Transverse colon (tissue), 4 donors: ENCODE data around the gene GLRX.

ENCODE experiments used
- POLR2A ChIP-seq: fragments of 450-650 bp; IDR thresholded peaks from one replicate; pipeline ENCODE4 v1.6.1; 2016; ENCODE audit warnings: antibody characterized with exemption, mild to moderate bottlenecking, moderate library complexity
- POLR2AphosphoS5 ChIP-seq, 3 donors: sonication (generic); formaldehyde crosslinking; IDR thresholded peaks; one replicate each; pipeline ENCODE4 v1.6.1; 2016; ENCODE audit warnings: antibody characterized with exemption in 3 of 3
- TF ChIP-seq, protein P1 (sequence below), 5 experiments: fragments of 200-600 bp in 3 of 5; fragments of 450-650 bp in 2 of 5; sonication (generic) in 3 of 5; IDR thresholded peaks; 1 replicate in 2 of 5; 2 replicates in 3 of 5; pipeline ENCODE4 v1.5.1; 2016 to 2017; ENCODE audit warnings: antibody characterized with exemption in 5 of 5, inconsistent platforms in 3 of 5, mild to moderate bottlenecking in 2 of 5, moderate library complexity in 1 of 5

DNA sequence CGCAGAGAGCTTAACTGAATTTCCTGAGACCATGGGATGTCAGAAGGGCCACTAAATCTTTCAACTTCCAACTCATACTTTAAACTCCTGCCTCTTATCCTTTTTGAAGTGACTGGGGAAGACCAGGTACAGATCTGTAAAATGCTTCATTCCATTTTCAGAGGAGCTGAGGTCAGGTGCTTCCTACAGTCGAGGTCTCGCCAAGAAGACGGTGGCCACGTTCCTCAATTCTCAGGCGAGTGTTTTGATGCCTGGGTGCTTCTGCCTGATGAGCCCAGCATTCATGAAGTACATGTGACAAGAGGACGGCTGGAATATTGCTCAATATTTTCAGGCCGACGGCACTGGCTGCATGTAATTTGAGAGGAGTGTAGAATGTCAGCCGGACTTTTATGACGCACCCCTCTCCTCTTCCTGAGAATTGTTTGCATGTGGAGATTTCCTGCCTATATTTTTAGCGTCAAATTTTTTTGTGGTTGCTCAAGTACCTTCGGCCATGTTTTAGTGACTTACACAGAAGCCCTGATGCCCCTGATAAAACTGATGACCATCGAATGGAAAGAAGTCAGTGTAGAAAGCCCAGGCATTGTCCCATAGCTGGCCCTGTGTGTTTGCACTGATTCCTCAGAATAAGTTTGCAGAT lies 38.8 kb upstream of the GLRX start:
- TF ChIP-seq, protein P1, sequence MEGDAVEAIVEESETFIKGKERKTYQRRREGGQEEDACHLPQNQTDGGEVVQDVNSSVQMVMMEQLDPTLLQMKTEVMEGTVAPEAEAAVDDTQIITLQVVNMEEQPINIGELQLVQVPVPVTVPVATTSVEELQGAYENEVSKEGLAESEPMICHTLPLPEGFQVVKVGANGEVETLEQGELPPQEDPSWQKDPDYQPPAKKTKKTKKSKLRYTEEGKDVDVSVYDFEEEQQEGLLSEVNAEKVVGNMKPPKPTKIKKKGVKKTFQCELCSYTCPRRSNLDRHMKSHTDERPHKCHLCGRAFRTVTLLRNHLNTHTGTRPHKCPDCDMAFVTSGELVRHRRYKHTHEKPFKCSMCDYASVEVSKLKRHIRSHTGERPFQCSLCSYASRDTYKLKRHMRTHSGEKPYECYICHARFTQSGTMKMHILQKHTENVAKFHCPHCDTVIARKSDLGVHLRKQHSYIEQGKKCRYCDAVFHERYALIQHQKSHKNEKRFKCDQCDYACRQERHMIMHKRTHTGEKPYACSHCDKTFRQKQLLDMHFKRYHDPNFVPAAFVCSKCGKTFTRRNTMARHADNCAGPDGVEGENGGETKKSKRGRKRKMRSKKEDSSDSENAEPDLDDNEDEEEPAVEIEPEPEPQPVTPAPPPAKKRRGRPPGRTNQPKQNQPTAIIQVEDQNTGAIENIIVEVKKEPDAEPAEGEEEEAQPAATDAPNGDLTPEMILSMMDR (IDR thresholded peaks at IDR 0.05), result no peak
- peak; percentile 11 to 64 (median 39) for TF ChIP-seq POLR2AphosphoS5 (IDR thresholded peaks at IDR 0.05)
- no peak for TF ChIP-seq POLR2A
